NB4 (cell line): ENCODE results near the gene KRR1.

Experiments used
- CTCF ChIP-seq: IDR thresholded peaks from one replicate; pipeline ENCODE4 v1.5.1; 2012; ENCODE audit warnings: low read depth, low read length
- POLR2A ChIP-seq: IDR thresholded peaks from 2 replicates; pipeline ENCODE4 v1.6.1; 2011; ENCODE audit warnings: mild to moderate bottlenecking; ENCODE audit not compliant: insufficient read length; ENCODE audit errors: extremely low read depth

- TF ChIP-seq CTCF (no peak), POLR2A (no peak)
These were observed 28.8 kb downstream of the KRR1 start for GRCh38 chr12:75482646-75483045.
